Mesothelial cell of epicardium (in vitro differentiated cells): ENCODE data around the gene FANCC. TPM values are rescaled to one million over a fixed set of nuclear protein-coding genes. Genes with fewer than 3 reads are reported as not detected.

Experiments
- DNase-seq, 2 experiments: peaks; one replicate each; pipeline ENCODE4 v3.0.0; 2021; ENCODE audit warnings: low spot score in 2 of 2; ENCODE audit not compliant: unreplicated experiment in 2 of 2
- H3K27ac Mint-ChIP-seq: 2 replicates; pipeline ENCODE4 v1.8.0; 2021; ENCODE audit warnings: mixed read lengths
- H3K27me3 Mint-ChIP-seq: 2 replicates; pipeline ENCODE4 v1.8.0; 2021; ENCODE audit warnings: low read depth, mixed read lengths
- H3K36me3 Mint-ChIP-seq: 2 replicates; pipeline ENCODE4 v1.8.0; 2021; ENCODE audit warnings: mixed read lengths
- H3K4me1 Mint-ChIP-seq: 2 replicates; pipeline ENCODE4 v1.8.0; 2021; ENCODE audit warnings: mixed read lengths
- H3K4me3 Mint-ChIP-seq: 2 replicates; pipeline ENCODE4 v1.8.0; 2021; ENCODE audit warnings: mild to moderate bottlenecking, moderate library complexity, mixed read lengths
- H3K9me3 Mint-ChIP-seq: 2 replicates; pipeline ENCODE4 v1.8.0; 2021; ENCODE audit warnings: mixed read lengths
- CTCF ChIP-seq: fragments of 200-600 bp; sonication (generic); IDR thresholded peaks from one replicate; pipeline ENCODE4 v1.5.0; 2021; ENCODE audit warnings: antibody characterized with exemption; ENCODE audit not compliant: unreplicated experiment
- total RNA-seq: library from RNA; stranded (reverse); gene quantifications from 3 replicates; pipeline ENCODE4 v1.2.1, GENCODE V29; 2021

Gene FANCC
- total RNA-seq, 1 donor from 2014 or later, result 22.5 TPM

GRCh38 chr9:95083086-95083768 is 234.3 kb downstream of the FANCC start:
- Mint-ChIP-seq H3K9me3 (no peaks in the 10 kb centered on the region), H3K27ac (no peak overlapping the region), H3K4me3 (no peak overlapping the region), H3K36me3 (peaks cover 36% of the 10 kb centered on the region), H3K27me3 (no peaks in the 10 kb centered on the region), H3K4me1 (peaks cover 18% of the 10 kb centered on the region)
- TF ChIP-seq CTCF, result no peak
- DNase-seq, result no peak

- TF ChIP-seq CTCF, result no peak
- no peaks in the 10 kb centered on the region for H3K27me3 Mint-ChIP-seq
- H3K4me3 Mint-ChIP-seq, result no peak overlapping the region
- H3K9me3 Mint-ChIP-seq, result no peaks in the 10 kb centered on the region
- DNase-seq, result no peak
- peaks cover 25% of the 10 kb centered on the region for H3K4me1 Mint-ChIP-seq
- H3K27ac Mint-ChIP-seq, result no peak overlapping the region
- peaks cover 32% of the 10 kb centered on the region for H3K36me3 Mint-ChIP-seq
Observed at GRCh38 chr9:95082401-95083084, 235.0 kb downstream of the FANCC start.

GRCh38 chr9:95081998-95082397 is 235.5 kb downstream of the FANCC start:
- no peak for TF ChIP-seq CTCF
- no peak for DNase-seq
- H3K36me3 Mint-ChIP-seq, result peaks cover 32% of the 10 kb centered on the region
- no peak overlapping the region for H3K27ac Mint-ChIP-seq
- no peaks in the 10 kb centered on the region for H3K9me3 Mint-ChIP-seq
- no peak overlapping the region for H3K4me3 Mint-ChIP-seq
- no peaks in the 10 kb centered on the region for H3K27me3 Mint-ChIP-seq
- peaks cover 30% of the 10 kb centered on the region for H3K4me1 Mint-ChIP-seq

GRCh38 chr9:95080961-95081647 is 236.4 kb downstream of the FANCC start:
- DNase-seq, result no peak
- no peaks in the 10 kb centered on the region for H3K9me3 Mint-ChIP-seq
- H3K27ac Mint-ChIP-seq, result peak overlapping the region; percentile 23
- H3K4me1 Mint-ChIP-seq, result peaks cover 28% of the 10 kb centered on the region
- no peaks in the 10 kb centered on the region for H3K27me3 Mint-ChIP-seq
- TF ChIP-seq CTCF, result no peak
- no peak overlapping the region for H3K4me3 Mint-ChIP-seq
- peaks cover 26% of the 10 kb centered on the region for H3K36me3 Mint-ChIP-seq

- Mint-ChIP-seq H3K27ac (peak overlapping the region; percentile 79), H3K36me3 (peaks cover 22% of the 10 kb centered on the region), H3K27me3 (no peaks in the 10 kb centered on the region), H3K9me3 (no peaks in the 10 kb centered on the region), H3K4me1 (peaks cover 28% of the 10 kb centered on the region), H3K4me3 (no peak overlapping the region)
- DNase-seq, result no peak
- TF ChIP-seq CTCF, result no peak
Observed at GRCh38 chr9:95079461-95079860, 238.0 kb downstream of the FANCC start.
